Muscle of leg (tissue), 11 donors: Measurements from ENCODE around the gene FARS2. TPM values are rescaled to one million over a fixed set of nuclear protein-coding genes. Genes with fewer than 3 reads are reported as not detected.

Source experiments
- DNase-seq: peaks from one replicate; pipeline ENCODE4 v3.0.0; 2013
- H3K27ac ChIP-seq: one replicate; pipeline ENCODE4 v1.5.1; 2013; ENCODE audit warnings: mild to moderate bottlenecking, low read length, control low read depth
- H3K27me3 ChIP-seq: one replicate; pipeline ENCODE4 v1.6.1; 2013; ENCODE audit warnings: low read length; ENCODE audit not compliant: control insufficient read depth, insufficient read depth
- H3K36me3 ChIP-seq: one replicate; pipeline ENCODE4 v1.6.1; 2013; ENCODE audit warnings: low read length; ENCODE audit not compliant: control insufficient read depth, insufficient read depth
- H3K4me1 ChIP-seq: one replicate; pipeline ENCODE4 v1.6.1; 2013; ENCODE audit warnings: low read length; ENCODE audit not compliant: control insufficient read depth, insufficient read depth
- H3K4me3 ChIP-seq: one replicate; pipeline ENCODE4 v1.5.1; 2013; ENCODE audit warnings: low read length, control low read depth
- H3K9me3 ChIP-seq: replicated peaks from 2 replicates; pipeline ENCODE4 v1.6.1; 2013; ENCODE audit warnings: low read depth, low read length; ENCODE audit not compliant: control insufficient read depth
- WGBS: methylation state at CpG from one replicate; pipeline ENCODE4 v1.1.5; 2013; ENCODE audit warnings: missing lambda C conversion rate; ENCODE audit not compliant: insufficient coverage; 5-methylcytosine and 5-hydroxymethylcytosine counted together
- polyA plus RNA-seq, 8 donors: library from polyadenylated mRNA; unstranded; fragments of 120-200 nt; gene quantifications; one replicate each; pipeline versions ENCODE4 v1.2.1 to v1.2.3, GENCODE V29; 2013; ENCODE audit warnings: inconsistent platforms in 1 of 8, low replicate concordance in 1 of 8; ENCODE audit not compliant: insufficient read length in 8 of 8, insufficient read depth in 1 of 8
- total RNA-seq: library from RNA; stranded (reverse); fragments of 120-200 nt; gene quantifications from one replicate; pipeline ENCODE4 v1.2.4, GENCODE V29; 2013

FARS2 gene
- total and polyA plus RNA-seq, 9 donors: 9.7 to 16.9 (median 12.4) TPM

DNA sequence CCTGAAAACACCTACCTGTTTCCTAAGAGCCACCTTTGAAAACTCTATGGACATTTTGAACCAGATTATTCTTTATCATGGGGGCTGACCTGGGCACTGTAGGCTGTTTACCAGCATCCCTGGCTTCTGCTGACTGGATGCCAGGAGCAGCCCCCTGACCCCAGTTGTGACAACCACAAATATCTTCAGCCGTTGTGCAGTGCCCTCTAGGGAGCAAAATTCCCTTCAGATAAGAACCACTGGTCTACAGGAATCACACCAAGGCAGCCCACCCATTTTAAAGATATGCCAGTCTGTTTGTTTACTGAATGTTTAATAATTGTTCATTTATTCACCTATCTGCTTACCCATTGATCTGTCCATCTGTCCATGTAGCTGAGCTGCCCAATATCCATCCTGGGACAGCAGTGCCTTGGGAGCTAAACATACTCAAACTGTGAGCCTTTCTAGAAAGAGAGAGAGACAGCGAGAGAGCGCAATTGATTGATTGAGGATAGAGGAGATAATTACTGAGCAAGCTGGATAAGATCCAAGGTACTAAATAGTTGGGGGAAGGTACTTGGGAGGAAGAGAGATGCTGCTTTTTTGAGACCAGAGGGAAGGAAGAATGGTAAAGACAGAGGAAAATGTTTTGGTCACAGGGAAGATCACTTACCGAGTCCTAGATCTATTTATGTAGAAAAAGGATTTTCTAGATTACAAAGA is 468.7 kb downstream of the FARS2 start:
- no peak overlapping the region for H3K4me3 ChIP-seq
- no peak for DNase-seq
- peaks cover 15% of the 10 kb centered on the region for H3K4me1 ChIP-seq
- no peaks in the 10 kb centered on the region for H3K27me3 ChIP-seq
- no peaks in the 10 kb centered on the region for H3K9me3 ChIP-seq
- H3K36me3 ChIP-seq: no peaks in the 10 kb centered on the region
- 77% methylated on average over 2 of the region's 4 CpGs for WGBS
- H3K27ac ChIP-seq: no peak overlapping the region

GRCh38 chr6:5730585-5731263 is 469.4 kb downstream of the FARS2 start:
- WGBS: 97% methylated on average over 5 of the region's 8 CpGs
- no peak for DNase-seq
- no peaks in the 10 kb centered on the region for H3K36me3 ChIP-seq
- no peak overlapping the region for H3K4me3 ChIP-seq
- no peaks in the 10 kb centered on the region for H3K27me3 ChIP-seq
- peaks cover 15% of the 10 kb centered on the region for H3K4me1 ChIP-seq
- no peaks in the 10 kb centered on the region for H3K9me3 ChIP-seq
- no peak overlapping the region for H3K27ac ChIP-seq

DNA sequence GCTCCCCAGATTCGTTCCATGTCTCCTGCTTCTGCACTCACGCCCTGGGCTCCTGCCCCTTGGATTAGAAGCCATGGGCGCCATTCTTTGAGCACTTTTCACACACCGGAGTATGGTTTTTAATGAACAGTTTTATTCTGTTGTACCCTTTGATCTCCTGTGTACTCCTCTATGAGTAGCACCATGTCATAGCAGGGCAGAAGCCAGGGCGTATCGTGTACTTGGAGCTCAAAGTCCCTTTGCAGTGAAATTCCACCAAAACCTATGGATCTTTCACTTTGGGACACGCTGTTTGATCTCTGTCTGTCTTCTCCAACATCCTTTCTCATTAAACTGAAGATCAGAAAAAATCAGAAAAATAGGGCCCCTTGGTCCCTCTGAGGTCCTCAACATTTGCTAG is 470.1 kb downstream of the FARS2 start:
- Histone ChIP-seq H3K27me3 (no peaks in the 10 kb centered on the region), H3K4me3 (no peak overlapping the region), H3K36me3 (no peaks in the 10 kb centered on the region), H3K4me1 (peaks cover 15% of the 10 kb centered on the region), H3K27ac (no peak overlapping the region), H3K9me3 (no peaks in the 10 kb centered on the region)
- DNase-seq: no peak
- WGBS: 95% methylated on average over 3 of the region's 7 CpGs

DNA sequence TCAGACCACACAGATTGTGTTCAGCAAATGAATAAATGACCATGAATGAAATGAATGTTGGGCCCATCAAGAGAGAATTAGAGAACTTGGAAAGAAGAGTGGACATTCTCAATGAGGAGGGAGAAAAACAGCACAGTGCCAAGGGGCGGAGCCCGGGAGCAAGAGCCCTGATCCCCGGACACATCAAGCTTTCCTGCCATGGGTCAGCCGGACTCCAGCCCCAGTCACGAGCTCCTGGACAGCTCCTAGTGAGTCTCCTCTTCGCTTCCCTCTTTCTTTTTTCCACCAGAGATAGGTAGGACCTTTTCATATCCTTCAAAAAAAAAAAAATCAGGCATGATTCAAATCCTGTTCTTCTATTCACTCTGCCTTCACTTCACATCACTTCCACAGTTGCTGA is 471.2 kb downstream of the FARS2 start:
- no peak overlapping the region for H3K4me3 ChIP-seq
- peaks cover 6% of the 10 kb centered on the region for H3K4me1 ChIP-seq
- 46% methylated on average over 4 of the region's 6 CpGs for WGBS

GRCh38 chr6:5736016-5736738 is 474.9 kb downstream of the FARS2 start:
- Histone ChIP-seq H3K9me3 (no peaks in the 10 kb centered on the region), H3K27ac (no peak overlapping the region), H3K27me3 (no peaks in the 10 kb centered on the region), H3K4me1 (no peaks in the 10 kb centered on the region), H3K36me3 (no peaks in the 10 kb centered on the region), H3K4me3 (no peak overlapping the region)
- no peak for DNase-seq
- 76% methylated on average over 3 of the region's 5 CpGs for WGBS

More for the DNA sequence above, 471.2 kb downstream of the FARS2 start:
- Histone ChIP-seq H3K27me3 (no peaks in the 10 kb centered on the region), H3K9me3 (no peaks in the 10 kb centered on the region), H3K36me3 (no peaks in the 10 kb centered on the region), H3K27ac (no peak overlapping the region)
- DNase-seq: no peak

GRCh38 chr6:5737460-5737859 is 476.1 kb downstream of the FARS2 start:
- Histone ChIP-seq H3K36me3 (no peaks in the 10 kb centered on the region), H3K4me1 (no peaks in the 10 kb centered on the region), H3K27ac (no peak overlapping the region), H3K9me3 (no peaks in the 10 kb centered on the region), H3K27me3 (no peaks in the 10 kb centered on the region), H3K4me3 (no peak overlapping the region)
- DNase-seq: no peak
- 93% methylated on average over 3 of the region's 4 CpGs for WGBS

DNA sequence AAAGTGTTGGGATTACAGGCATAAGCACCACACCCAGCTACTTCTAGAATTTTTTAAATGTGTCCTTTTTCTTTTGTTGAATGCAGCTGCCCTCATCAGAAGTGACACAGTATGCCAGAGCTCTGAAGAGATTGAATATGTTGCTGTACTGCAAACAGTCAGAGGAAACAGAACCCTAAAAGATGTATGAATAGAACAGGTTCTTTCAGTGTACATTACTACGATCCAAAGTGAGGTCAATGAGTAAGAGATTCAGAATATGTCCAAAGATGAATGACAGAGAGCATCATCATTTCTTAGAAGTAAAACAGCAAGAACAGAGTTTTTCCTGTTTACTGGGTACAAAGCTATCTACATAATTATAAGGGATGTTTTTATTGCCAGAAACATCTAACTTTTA is 476.9 kb downstream of the FARS2 start:
- H3K4me3 ChIP-seq: no peak overlapping the region
- H3K4me1 ChIP-seq: no peaks in the 10 kb centered on the region
- H3K9me3 ChIP-seq: no peaks in the 10 kb centered on the region
- no peak overlapping the region for H3K27ac ChIP-seq
- no peaks in the 10 kb centered on the region for H3K27me3 ChIP-seq
- no peaks in the 10 kb centered on the region for H3K36me3 ChIP-seq
- WGBS: no CpG with 5 or more reads among the region's 1 CpG
- DNase-seq: no peak

GRCh38 chr6:5744497-5744896 is 483.2 kb downstream of the FARS2 start:
- 58% methylated on average over 4 of the region's 5 CpGs for WGBS
- H3K27ac ChIP-seq: no peak overlapping the region

DNA sequence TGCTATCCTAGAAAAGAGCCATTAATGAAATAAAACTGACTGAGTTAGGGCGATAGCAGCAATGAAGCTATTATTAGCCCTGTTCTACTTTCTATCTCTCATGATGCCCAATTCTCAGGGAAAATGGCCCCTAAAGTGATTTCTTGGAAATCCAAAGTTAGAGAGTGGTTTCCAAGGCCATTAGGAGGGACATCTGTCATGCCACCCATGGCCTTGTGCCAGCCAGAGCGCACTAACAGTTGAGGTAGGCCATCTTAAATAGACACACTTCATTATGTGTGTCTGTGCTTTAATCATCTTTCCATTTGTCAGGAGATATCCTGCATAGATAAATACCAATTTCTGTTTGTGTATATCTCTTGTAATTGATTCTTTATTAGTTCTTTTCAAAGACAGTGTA is 483.8 kb downstream of the FARS2 start:
- no peak for DNase-seq
- Histone ChIP-seq H3K9me3 (no peaks in the 10 kb centered on the region), H3K27me3 (no peaks in the 10 kb centered on the region), H3K4me1 (peaks cover 49% of the 10 kb centered on the region), H3K27ac (no peak overlapping the region), H3K36me3 (no peaks in the 10 kb centered on the region), H3K4me3 (no peak overlapping the region)
- WGBS: no CpG with 5 or more reads among the region's 2 CpGs

More at GRCh38 chr6:5744497-5744896, 483.2 kb downstream of the FARS2 start:
- no peak overlapping the region for H3K4me3 ChIP-seq
- no peak for DNase-seq
- peaks cover 43% of the 10 kb centered on the region for H3K4me1 ChIP-seq
- H3K36me3 ChIP-seq: no peaks in the 10 kb centered on the region
- no peaks in the 10 kb centered on the region for H3K9me3 ChIP-seq
- no peaks in the 10 kb centered on the region for H3K27me3 ChIP-seq

GRCh38 chr6:5746053-5746758 is 484.9 kb downstream of the FARS2 start:
- Histone ChIP-seq H3K27me3 (no peaks in the 10 kb centered on the region), H3K4me3 (no peak overlapping the region), H3K9me3 (no peaks in the 10 kb centered on the region), H3K27ac (no peak overlapping the region), H3K36me3 (no peaks in the 10 kb centered on the region), H3K4me1 (peaks cover 53% of the 10 kb centered on the region)
- no peak for DNase-seq
- WGBS: 39% methylated on average over 5 of the region's 12 CpGs
